ENCODE data around the gene MCOLN2.

Gene MCOLN2

DNA sequence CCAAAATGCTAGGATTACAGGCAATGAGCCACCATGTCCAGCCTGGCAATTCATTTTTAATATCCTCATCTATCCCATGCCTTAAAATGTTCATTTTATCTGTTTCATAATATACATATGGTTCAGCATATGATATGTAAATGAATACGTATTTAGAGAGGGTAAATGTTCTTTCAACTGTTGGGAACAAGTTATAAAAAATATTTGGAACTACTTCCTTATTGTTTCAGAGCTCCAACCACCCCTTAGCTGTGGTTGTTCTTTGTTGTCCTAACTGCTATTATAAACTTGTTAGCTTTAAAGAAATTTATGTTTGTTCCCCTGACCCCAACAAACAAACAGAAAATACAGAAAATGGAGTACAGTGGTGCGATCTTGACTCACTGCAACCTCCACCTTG, 14.5 kb downstream of the MCOLN2 start:
- DNase-seq: no peak

DNA sequence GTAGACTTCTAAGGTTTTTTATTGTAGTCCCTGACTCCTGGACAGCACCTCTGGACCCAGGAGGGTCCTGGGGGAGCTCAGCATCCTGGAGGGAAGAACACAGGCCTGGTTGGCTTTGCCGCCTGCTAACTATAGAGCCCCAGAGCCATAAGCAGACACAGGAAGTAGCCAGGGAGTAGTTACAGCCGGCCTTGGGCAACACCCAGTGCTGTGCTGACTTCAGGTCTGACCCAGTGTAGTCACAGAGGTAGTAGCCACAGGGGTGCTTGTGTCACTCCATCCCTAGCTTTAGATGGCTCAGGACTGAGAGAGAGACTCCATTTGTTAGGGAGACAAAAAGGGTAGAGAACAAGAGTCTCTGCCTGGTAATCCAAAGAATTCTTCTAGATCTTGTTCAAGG, 21.9 kb downstream of the MCOLN2 start:
- no peak for DNase-seq

DNA sequence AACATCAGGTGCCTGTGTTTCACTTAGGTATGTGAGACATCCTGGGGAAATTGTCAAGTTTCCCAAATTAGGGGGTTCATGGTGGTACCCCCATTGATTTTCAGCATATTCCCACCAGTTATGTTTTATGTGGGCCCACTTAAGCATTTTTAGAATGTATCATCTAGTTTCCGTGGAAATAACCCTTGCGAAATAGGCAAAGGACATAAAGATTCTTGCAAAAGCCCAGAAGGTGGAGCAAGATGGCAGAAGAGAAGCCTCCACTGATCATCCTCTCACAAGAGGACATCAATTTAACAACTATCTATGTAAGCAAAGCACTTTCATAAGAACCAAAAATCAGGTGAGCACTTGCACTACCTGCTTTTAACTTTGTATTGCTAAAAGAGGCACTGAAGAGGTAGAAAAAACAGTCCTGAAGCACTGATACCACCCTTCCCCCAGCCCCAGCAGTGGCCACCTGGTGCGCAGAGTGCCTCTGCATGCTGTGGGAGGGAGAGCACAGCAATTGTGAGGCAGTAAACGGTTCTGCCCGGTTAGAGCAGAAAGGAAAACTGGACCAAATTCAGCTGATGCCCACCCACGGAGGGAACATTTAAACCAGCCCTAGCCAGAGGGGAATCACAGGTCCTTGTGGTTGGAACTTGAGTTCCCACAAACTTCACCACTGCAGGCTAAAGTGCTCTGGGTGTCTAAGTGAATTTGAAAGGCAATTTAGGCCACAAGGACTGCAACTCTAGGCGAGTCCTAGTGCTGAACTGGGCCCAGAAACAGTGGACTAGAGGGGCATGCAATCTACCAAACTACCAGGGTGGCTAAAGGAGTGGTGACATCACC, 23.2 kb downstream of the MCOLN2 start:
- DNase-seq: no peak

DNA sequence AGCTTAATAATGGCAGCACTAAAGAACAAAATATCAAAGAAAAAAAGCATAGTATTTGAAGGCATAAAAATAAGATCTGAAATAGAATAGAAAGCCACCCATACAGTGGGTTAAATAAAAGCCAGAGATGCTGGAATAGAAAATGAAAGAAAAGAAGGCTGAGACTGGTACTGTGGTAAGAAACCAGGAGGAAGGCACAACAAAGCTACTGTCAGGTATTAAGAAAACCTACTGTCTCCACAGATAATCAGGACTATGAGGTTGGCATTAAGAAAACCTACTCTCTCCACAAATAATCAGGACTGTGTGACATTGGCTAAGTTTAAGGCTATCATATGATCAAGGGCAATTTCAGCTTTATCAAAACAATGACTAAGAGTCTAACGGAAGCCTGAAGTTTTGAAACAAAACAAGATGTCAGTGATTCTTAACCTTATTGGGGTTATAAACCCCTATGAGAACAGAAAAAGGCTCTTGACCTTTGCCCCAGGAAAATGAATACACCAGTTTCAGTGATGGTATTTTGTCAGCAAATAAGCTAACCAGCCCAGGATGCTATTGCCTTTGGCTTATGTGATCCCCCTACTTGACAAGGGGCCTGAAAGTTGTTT, 24.4 kb downstream of the MCOLN2 start:
- no peak for DNase-seq

DNA sequence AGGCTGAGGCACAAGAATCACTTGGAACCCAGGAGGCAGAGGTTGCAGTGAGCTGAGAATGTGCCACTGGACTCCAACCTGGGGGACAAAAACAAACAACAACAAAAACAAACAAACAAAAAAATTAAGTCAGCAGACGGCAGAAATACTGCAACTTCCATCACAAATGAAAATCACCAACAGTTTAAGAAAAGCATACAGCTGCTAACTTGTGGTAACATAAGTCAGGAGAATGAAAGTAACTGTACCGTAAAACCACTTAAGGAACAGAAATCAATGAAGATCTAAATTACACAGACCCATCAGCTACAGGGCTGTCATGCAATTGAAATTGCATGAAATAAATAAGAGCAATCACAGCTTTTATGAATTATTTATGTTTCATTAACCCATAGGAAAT, 25.0 kb downstream of the MCOLN2 start:
- no peak for DNase-seq

DNA sequence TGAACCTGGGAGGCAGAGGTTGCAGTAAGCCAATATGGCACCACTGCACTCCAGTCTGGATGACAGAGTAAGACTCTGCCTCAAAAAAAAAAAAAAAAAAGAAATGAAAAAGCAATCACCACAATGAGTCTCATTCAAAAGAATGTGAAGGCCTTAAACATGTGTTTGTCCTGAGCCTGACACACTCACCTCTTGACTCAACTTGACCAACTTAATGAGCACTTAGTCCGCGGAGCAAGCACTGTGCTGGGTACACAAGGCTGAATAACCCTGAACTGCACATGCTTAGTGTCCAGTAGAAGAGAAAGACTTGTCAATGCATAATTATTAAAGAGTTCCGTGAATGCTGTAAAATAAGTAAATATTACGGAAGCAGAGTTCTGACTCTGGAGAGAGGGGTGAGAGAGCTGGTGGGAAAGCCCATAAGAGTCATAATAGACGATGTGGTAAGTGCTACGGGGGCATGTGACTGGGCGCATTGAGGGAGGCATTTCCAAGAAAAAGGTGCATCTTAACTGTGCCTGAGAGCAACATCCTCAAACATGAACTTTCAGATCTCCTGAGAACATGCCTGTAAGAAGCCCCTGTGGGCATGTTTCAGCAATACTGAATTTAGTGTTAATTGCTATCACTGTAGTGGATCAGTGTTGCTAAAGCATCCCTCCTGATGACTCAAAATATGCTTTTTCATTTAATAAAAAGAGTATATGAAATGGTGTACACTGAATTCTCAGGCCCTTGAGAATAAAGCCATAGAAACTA, 27.2 kb downstream of the MCOLN2 start:
- DNase-seq: peak; percentile 48

DNA sequence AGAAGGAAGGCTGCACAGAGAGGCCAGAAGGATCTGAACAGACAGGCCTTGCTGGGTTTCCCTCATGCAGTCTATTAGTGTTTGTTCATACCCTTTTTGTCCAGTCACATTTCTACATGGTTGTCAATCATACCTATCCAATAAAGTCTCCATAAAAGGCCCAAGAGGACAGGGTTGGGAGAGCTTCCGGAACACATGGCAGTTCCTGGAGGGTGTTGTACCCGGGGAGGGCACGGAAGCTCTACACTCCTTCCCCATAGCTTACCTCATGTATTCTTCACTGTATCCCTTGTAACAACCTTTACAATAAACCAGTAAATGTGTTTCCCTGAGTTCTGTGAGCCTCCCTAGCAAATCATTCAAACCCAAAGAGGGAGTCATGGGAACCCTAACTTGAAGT, 28.0 kb downstream of the MCOLN2 start:
- DNase-seq: no peak

DNA sequence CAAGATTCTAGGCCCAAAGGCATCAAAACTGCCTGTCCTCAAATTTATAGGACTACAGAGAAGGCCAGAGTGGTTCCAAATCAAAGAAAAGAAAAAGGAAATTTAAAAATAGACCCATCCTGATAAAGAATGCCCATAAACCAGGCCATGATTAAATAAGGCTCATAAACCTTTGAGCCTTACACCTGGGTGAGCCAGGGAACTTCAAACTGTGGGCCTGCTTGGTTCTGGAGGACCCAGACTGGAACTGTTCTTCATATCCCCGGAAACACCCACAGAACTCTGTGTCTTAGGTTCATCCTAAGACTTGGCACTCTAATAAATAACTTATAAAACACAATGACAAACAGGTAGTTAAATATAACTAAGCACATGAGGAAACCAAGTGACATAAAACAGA, 28.8 kb downstream of the MCOLN2 start:
- DNase-seq: no peak

DNA sequence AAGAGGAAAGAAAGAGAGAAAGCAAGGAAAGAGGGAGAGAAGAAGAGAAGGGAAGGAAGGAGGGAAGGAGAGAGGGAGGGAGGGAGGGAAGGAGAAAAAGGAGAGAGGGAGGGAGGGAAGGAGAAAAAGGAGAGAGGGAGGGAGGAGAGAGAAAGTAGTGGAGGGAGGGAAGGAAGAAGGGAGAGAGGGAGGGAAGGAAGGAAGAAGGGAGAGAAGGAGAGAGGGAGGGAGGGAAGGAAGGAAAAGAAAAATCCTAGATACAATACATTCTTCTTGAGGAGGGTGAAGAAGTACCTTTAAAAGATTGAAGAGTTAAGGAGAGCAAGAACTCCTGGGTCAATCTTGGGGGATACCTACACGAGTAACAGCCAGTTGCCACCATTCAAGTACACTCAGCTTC, 29.2 kb downstream of the MCOLN2 start:
- no peak for DNase-seq

DNA sequence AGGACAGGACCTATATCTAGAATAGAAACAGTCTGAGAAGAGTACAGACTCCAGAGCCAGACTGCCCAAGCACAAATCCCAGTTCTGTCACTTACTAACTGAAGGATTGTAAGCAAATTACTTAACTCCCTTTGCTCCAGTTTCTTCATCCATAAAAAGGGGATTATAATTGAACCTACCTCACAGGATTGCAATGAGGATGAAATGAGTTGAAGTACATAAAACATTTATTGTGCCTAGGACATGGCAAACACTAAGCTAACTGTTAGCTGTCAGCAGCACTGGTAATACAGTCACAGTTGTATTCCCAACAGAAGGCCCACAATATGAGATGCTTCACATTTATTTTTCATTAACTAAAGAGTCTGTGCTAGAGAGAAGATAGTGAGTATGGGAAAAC, 33.9 kb downstream of the MCOLN2 start:
- no peak for DNase-seq

DNA sequence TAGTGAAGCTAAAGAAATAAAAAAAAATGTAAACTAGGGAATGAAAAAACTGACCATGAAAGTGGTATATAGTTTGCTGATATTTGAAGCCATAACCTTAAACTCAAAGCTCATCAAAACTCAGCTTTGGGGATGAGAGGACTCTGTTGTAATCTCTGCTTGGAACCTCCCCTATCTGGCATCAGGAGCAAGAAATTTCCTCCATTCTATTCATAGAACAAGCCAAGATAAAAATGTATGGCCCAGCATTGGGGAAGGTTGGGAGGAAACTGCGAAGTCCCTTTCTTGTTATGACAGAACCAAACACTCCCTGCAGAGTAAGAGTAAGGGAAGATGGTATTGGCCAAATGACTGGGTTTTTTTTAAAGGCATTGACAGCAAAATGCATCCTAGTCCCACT, 35.6 kb downstream of the MCOLN2 start:
- no peak for DNase-seq

DNA sequence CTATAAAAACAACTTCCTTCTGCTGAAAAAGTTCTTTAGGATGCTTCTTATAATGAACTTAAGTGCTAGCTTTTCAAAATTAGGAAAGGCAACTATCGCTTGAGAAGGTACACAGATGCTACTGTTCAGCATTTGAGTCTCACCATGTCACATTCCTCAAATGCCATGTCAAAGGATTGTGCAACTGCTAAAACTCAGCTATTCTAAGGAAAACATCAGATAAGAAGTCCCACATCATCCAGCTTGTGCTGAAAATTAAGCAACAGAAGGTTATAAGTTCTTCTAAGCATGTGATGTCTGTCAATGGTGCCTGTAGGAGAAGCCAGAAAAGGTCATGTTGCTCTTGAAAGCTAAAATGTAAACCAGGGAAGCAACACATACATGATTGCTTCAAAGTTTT, 36.5 kb downstream of the MCOLN2 start:
- DNase-seq: no peak

DNA sequence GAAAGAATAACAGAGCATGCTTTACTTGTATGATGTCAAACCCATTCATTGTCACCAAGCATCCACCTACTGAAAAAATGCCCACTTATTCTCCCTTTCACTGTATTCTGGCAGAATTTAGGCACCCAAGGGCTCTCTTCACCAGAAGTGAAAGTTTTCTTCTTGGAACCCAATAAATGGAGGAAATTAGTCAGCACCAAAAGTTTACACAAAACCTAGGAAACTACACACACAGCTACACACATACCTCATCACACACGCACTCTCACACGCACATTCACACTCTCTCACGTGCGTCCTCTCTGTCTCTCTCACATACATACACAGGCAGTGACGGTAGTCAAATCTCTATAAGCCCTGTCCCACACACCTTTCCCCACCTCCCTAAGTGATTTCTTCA, 37.6 kb downstream of the MCOLN2 start:
- DNase-seq: peak; percentile 68

DNA sequence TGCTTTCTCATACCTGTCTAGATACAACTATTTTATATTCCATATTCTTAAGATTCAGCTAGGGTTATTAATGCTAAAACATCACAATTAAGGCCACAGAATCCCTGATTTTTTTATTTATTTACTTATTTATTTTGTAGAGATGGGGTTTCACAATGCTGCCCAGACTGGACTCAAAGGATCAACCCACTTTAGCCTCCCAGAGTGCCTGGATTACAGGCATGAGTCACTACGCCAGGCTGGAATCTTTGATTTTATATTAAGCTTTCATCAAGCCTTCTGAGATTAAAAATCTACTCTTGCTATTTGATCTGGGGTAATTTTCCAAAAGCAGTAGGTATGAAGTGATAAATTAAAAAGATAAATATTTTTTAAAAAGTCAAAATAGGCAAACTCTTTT, 38.9 kb downstream of the MCOLN2 start:
- DNase-seq: no peak

DNA sequence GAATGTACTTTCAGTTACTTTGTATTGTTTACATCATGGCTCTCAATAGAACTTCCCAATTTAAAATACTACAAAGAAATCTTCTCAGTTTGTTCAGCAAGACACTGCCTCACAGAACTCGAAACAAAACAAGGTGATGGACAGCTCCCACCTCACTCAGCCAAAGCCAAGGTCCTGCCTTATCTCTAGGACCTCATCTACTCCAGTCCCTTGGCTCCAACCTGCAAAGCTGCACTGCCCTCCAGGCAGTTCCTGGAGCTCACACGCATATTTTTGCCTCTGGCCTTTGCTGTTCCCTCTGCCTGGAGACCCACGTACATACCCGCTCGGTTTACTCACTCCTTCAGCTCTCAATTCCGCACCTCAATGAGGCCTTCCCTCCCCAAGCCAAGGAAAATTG, 40.3 kb downstream of the MCOLN2 start:
- no peak for DNase-seq

DNA sequence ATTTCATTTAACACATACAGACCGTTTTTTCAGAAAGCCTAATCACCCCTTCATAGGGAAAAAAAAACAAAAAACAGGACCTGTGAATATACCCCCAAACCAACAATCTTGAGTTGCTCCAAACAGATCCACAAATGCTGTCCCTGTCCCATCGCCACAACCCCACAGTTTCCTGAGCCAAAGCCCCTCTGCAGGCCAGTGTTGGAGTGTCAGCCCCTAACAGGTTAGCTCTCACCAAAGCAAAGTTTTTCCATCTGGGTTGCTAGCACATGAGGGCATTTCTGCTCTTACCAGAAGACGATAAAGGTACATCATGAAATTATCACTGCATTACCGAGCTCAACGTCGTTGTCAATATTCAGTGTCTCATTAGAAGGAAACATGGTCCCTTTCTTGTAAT, 40.8 kb downstream of the MCOLN2 start:
- DNase-seq: no peak

DNA sequence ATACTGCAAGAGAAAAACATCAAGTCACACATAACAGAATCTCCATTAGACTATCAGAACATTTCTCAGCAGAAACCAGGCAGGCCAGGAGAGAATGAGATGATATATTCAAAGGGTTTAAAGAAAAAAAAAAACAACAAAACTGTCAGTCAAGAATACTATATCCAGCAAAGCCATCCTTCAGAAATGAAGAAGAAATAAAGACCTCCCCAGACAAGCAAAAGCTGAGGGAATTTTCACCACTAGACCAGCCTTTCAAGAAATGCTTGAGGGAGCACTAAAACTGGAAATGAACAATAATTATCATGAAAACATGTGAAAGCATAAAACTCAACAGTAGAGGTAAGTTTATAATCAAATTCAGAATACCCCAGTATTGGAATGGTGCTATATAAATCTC, 47.2 kb downstream of the MCOLN2 start:
- DNase-seq: no peak

DNA sequence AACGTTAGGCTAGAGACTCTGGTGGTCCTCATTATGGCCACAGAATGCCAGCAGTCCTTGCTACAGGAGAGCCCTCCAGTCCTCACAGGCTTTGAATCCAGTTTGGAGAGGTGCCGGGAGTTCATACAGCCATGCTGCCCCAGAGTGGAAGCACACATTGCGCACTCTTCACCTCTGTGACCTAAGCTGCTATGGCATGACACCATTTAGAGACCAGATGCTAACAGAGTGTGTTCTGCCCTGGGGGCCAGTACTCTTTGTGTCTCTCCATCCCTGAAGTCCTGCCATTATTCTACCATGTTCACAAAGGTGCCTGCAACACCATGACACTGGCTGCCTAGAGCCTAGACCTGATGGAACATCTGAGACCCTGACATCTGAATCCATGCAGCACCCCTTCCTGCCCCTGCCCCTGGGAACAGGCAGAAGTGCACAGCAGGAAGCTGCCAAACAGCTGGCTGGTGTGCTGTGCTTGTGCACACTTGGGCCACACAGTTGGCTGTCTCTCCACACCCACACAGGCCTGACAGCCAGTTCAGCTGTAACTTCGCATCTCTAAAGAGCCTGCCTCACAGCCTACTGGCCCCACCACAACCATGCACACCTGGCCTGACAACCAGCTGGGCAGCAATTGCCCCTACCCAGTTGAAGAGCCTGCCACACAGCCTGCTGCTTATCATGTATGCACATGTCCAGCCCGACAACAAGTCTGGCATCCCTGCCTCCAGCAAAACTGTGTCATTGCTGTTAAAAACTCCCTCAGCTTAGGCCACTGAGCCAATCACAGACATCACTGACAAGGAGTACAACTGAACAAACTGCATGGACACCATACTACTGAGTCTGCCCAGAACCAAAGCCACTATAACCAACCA, 49.1 kb downstream of the MCOLN2 start:
- DNase-seq: no peak

DNA sequence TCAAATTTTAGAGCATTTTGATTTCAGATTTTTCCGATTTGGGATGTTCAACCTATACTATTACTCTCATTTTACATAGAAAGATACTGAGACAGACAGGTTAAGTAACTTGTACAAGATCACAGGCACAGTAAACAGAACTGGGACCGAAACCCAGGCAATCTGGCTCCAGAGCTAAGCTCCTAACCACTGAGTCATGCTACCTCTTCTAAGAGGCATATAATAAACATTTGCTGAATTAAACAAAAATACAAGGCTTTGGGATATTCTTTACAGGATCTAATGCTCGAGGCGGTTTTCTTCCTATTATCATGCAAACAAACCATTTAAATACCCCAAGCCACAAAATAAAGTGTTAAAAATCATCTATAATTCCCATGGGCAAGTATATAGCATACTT, 50.3 kb downstream of the MCOLN2 start:
- DNase-seq: no peak

DNA sequence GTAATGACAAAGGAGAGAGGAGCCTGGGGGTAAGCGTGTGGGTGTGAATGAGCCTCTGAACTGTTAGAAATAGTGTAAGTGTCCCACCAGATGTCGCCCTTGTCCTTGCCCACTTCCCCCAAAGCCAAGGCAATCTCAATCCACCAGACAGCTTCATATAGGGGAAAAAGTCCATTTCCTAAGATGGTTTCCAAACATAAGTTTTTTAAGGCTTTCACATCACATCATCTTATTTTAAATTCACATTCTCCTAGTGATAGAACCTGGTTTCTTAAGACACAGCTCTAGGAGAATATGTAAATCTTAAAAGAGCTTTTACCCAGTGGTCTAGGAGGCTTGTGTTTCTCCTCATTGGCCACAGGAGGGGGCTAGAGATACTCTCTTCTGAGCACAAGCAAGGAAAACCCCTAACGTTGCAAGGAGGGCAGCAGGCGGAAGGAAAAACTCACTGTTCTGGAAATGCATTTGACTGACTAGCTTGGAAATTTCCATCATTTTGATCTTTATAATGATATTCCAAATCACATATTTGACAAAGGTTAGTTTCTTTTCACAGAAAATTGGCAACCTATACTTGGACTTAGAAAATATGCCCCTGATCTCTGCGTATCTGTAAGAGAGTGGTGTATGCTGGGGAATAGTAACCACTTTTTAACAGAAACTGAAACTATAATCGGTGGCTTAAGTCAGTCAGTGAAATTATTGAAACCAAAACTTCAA, 52.0 kb downstream of the MCOLN2 start:
- DNase-seq: peak; percentile 84

DNA sequence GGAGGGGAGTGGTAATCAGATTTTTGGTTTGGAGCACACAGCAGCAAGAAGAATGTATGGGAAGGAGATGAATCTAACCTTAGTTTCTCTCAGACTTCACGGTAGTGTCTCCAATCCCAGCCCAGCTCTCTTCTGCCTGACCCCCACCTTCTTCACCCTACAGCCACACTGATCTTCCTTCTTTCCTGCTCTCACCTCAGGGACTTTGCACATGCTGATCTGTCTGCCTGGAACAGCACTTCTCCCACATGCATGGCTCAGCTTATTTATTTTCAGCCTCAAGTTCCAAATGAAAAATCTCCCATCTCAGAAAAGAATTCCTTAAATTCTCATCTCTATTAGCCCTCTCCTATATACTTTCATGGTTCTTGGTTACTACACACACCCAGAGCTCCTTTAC, 55.1 kb downstream of the MCOLN2 start:
- DNase-seq: no peak

DNA sequence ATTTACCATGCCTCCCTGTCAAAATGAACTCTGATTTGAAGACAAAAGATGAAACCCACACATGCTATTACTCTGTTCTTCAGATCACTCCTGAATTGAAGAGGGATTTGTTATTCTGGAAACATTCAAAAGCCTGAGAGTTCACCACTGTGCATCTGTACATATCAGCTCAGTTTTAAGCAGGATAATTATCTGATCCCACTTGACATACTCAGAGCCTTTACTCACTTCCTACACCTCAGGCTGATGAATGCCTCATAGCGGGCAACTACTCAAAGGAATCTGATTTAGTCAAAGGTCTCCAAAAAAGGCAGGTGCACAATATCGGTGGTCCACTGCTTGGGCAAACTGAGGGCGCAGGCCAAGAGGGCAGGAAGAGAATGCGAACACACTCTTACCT, 56.4 kb downstream of the MCOLN2 start:
- no peak for DNase-seq
